Measurements from ENCODE around the gene ZFR.

Gene ZFR

GRCh38 chr5:32392039-32392438, 52.5 kb downstream of the ZFR start:
- H3K4me1 ChIP-seq (ENCODE audit: control insufficient read depth in 5 of 5, insufficient read depth in 5 of 5, low read length in 5 of 5), result peaks cover 0 to 29% (median 8%) of the 10 kb centered on the region in 5 donors
- peak overlapping the region; percentile 89 for H3K27ac ChIP-seq (ENCODE audit: low read depth, low read length)
- H3K4me3 ChIP-seq (ENCODE audit: low read depth in 1 of 5, low read length in 5 of 5), result no peak overlapping the region
- H3K9me3 ChIP-seq (ENCODE audit: control insufficient read depth in 5 of 5, low read length in 5 of 5), result no peaks in the 10 kb centered on the region
- no peak overlapping the region for H3K9ac ChIP-seq (ENCODE audit: low read length in 5 of 5)
- H3K27me3 ChIP-seq (ENCODE audit: control insufficient read depth in 5 of 5, insufficient read depth in 4 of 5, low read length in 5 of 5), result no peaks in the 10 kb centered on the region
- H3K36me3 ChIP-seq (ENCODE audit: control insufficient read depth in 5 of 5, insufficient read depth in 5 of 5, low read length in 5 of 5), result peaks cover 41 to 75% (median 70%) of the 10 kb centered on the region in 5 donors

GRCh38 chr5:32390819-32391591, 53.5 kb downstream of the ZFR start:
- Histone ChIP-seq H3K4me1 (ENCODE audit: control insufficient read depth in 5 of 5, insufficient read depth in 5 of 5, low read length in 5 of 5) (peaks cover 0 to 33% (median 8%) of the 10 kb centered on the region in 5 donors), H3K27me3 (ENCODE audit: control insufficient read depth in 5 of 5, insufficient read depth in 4 of 5, low read length in 5 of 5) (no peaks in the 10 kb centered on the region), H3K4me3 (ENCODE audit: low read depth in 1 of 5, low read length in 5 of 5) (no peak overlapping the region), H3K9ac (ENCODE audit: low read length in 5 of 5) (no peak overlapping the region), H3K36me3 (ENCODE audit: control insufficient read depth in 5 of 5, insufficient read depth in 5 of 5, low read length in 5 of 5) (peaks cover 39 to 65% (median 64%) of the 10 kb centered on the region in 5 donors), H3K9me3 (ENCODE audit: control insufficient read depth in 5 of 5, low read length in 5 of 5) (no peaks in the 10 kb centered on the region), H3K27ac (ENCODE audit: low read depth, low read length) (peak overlapping the region; percentile 89)

DNA sequence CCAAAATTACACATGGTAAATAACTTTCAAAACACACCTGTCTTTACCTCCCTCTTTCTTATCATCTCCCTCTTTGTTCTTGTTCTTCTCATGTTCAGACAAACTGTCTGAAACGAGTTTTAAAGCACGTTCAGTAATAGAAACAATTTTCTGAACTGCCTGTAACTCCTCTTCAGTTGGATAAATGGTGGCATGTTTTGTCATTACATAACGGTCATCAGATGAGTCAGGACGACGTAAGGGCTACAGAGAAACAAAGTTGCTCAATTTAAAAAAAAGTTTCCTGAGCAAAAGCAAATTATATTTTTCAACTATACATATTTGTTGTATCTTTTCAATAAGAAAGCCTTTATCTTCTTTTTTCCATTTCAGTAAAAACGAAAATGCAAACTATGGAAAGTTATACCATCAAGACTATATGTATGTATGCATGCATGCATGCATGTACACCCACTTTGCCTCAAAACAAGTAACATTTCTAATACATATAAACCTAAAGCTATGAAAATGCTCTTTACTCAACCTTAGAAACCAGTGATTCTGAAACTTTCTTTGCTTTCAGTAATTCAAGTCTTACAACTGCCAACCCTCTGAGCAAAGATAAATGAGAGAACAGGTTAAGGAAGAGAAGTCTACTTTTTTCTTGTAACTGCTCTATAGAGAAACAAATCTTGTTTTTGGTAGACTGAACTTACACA, 56.0 kb downstream of the ZFR start:
- H3K9me3 ChIP-seq (ENCODE audit: control insufficient read depth in 5 of 5, low read length in 5 of 5), result no peaks in the 10 kb centered on the region
- H3K9ac ChIP-seq (ENCODE audit: low read length in 5 of 5), result no peak overlapping the region
- peak overlapping the region; percentile 66 for H3K27ac ChIP-seq (ENCODE audit: low read depth, low read length)
- H3K36me3 ChIP-seq (ENCODE audit: control insufficient read depth in 5 of 5, insufficient read depth in 5 of 5, low read length in 5 of 5), result peaks cover 38 to 67% (median 57%) of the 10 kb centered on the region in 5 donors
- H3K27me3 ChIP-seq (ENCODE audit: control insufficient read depth in 5 of 5, insufficient read depth in 4 of 5, low read length in 5 of 5), result no peaks in the 10 kb centered on the region
- H3K4me3 ChIP-seq (ENCODE audit: low read depth in 1 of 5, low read length in 5 of 5), result no peak overlapping the region
- H3K4me1 ChIP-seq (ENCODE audit: control insufficient read depth in 5 of 5, insufficient read depth in 5 of 5, low read length in 5 of 5), result peaks cover 0 to 33% (median 8%) of the 10 kb centered on the region in 5 donors

DNA sequence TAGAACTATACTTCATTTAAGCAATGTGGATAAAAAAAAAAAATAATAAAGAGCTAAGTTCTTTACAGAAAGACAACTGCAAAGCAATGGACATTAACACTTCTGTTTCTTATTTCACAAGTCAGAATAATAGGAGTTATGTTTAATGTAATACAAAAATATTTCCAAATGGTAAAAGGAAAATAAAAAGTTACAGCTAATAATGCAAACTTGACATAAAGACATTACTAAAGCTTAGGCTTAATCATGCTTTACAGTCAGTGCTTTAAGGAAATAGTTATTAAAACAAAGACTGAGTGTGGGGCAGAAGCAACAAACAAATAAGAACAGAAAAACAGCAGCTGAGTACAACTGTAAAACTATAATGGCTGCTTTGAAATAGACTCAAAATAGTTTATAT, 56.7 kb downstream of the ZFR start:
- H3K9me3 ChIP-seq (ENCODE audit: control insufficient read depth in 5 of 5, low read length in 5 of 5), result no peaks in the 10 kb centered on the region
- H3K4me3 ChIP-seq (ENCODE audit: low read depth in 1 of 5, low read length in 5 of 5), result no peak overlapping the region
- H3K9ac ChIP-seq (ENCODE audit: low read length in 5 of 5), result no peak overlapping the region
- peaks cover 0 to 33% (median 8%) of the 10 kb centered on the region in 5 donors for H3K4me1 ChIP-seq (ENCODE audit: control insufficient read depth in 5 of 5, insufficient read depth in 5 of 5, low read length in 5 of 5)
- no peaks in the 10 kb centered on the region for H3K27me3 ChIP-seq (ENCODE audit: control insufficient read depth in 5 of 5, insufficient read depth in 4 of 5, low read length in 5 of 5)
- H3K27ac ChIP-seq (ENCODE audit: low read depth, low read length), result peak overlapping the region; percentile 66
- peaks cover 43 to 69% (median 60%) of the 10 kb centered on the region in 5 donors for H3K36me3 ChIP-seq (ENCODE audit: control insufficient read depth in 5 of 5, insufficient read depth in 5 of 5, low read length in 5 of 5)

DNA sequence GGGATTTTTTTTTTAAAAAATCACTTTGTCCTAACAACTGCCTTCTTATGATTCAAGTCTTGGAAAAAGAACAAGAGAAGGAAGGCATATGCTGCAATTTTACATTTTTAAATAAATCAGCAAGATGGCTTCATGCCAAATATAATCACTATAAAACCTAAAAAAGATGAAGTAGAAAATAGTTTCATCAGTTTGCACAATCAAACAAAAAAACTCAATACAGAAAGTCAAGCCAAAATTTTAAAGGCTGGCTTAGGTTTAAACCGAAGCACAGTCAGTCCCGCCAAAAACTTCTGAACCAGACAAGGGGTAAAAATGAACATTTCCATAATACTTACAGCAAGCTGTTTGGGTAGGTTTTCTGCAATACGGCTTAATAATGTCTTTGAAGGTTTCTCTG, 57.3 kb downstream of the ZFR start:
- H3K4me3 ChIP-seq (ENCODE audit: low read depth in 1 of 5, low read length in 5 of 5), result no peak overlapping the region
- peaks cover 0 to 32% (median 8%) of the 10 kb centered on the region in 5 donors for H3K4me1 ChIP-seq (ENCODE audit: control insufficient read depth in 5 of 5, insufficient read depth in 5 of 5, low read length in 5 of 5)
- no peaks in the 10 kb centered on the region for H3K27me3 ChIP-seq (ENCODE audit: control insufficient read depth in 5 of 5, insufficient read depth in 4 of 5, low read length in 5 of 5)
- peaks cover 44 to 71% (median 62%) of the 10 kb centered on the region in 5 donors for H3K36me3 ChIP-seq (ENCODE audit: control insufficient read depth in 5 of 5, insufficient read depth in 5 of 5, low read length in 5 of 5)
- H3K27ac ChIP-seq (ENCODE audit: low read depth, low read length), result peak overlapping the region; percentile 66
- H3K9ac ChIP-seq (ENCODE audit: low read length in 5 of 5), result no peak overlapping the region
- H3K9me3 ChIP-seq (ENCODE audit: control insufficient read depth in 5 of 5, low read length in 5 of 5), result no peaks in the 10 kb centered on the region

DNA sequence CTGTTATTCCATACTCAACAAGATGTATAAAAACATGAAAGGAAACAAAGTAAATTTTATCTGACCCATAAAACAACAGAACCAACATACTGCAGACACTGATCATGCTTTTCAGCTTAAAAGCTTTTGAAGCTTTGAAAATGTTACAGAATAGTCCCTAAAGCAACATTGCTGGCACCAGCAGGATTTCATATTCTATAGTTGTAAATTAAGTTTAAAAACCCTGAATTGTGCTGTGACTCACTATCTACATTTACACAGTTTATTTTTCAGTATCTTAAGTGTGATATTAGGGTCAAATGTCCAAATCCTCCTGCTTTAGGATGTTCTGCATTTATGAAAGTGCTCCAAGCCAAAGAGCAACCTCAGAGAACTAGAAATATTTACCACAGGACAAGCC, 59.9 kb downstream of the ZFR start:
- Histone ChIP-seq H3K27me3 (ENCODE audit: control insufficient read depth in 5 of 5, insufficient read depth in 4 of 5, low read length in 5 of 5) (no peaks in the 10 kb centered on the region), H3K9me3 (ENCODE audit: control insufficient read depth in 5 of 5, low read length in 5 of 5) (no peaks in the 10 kb centered on the region), H3K4me1 (ENCODE audit: control insufficient read depth in 5 of 5, insufficient read depth in 5 of 5, low read length in 5 of 5) (peaks cover 0 to 22% (median 0%) of the 10 kb centered on the region in 5 donors), H3K27ac (ENCODE audit: low read depth, low read length) (no peak overlapping the region), H3K4me3 (ENCODE audit: low read depth in 1 of 5, low read length in 5 of 5) (no peak overlapping the region), H3K36me3 (ENCODE audit: control insufficient read depth in 5 of 5, insufficient read depth in 5 of 5, low read length in 5 of 5) (peaks cover 41 to 63% (median 48%) of the 10 kb centered on the region in 5 donors), H3K9ac (ENCODE audit: low read length in 5 of 5) (no peak overlapping the region)

GRCh38 chr5:32383586-32383985, 61.0 kb downstream of the ZFR start:
- H3K9ac ChIP-seq (ENCODE audit: low read length in 5 of 5), result no peak overlapping the region
- no peak overlapping the region for H3K27ac ChIP-seq (ENCODE audit: low read depth, low read length)
- peaks cover 34 to 56% (median 40%) of the 10 kb centered on the region in 5 donors for H3K36me3 ChIP-seq (ENCODE audit: control insufficient read depth in 5 of 5, insufficient read depth in 5 of 5, low read length in 5 of 5)
- no peak overlapping the region for H3K4me3 ChIP-seq (ENCODE audit: low read depth in 1 of 5, low read length in 5 of 5)
- H3K27me3 ChIP-seq (ENCODE audit: control insufficient read depth in 5 of 5, insufficient read depth in 4 of 5, low read length in 5 of 5), result no peaks in the 10 kb centered on the region
- no peaks in the 10 kb centered on the region for H3K9me3 ChIP-seq (ENCODE audit: control insufficient read depth in 5 of 5, low read length in 5 of 5)
- peaks cover 0 to 22% (median 0%) of the 10 kb centered on the region in 5 donors for H3K4me1 ChIP-seq (ENCODE audit: control insufficient read depth in 5 of 5, insufficient read depth in 5 of 5, low read length in 5 of 5)

- Histone ChIP-seq H3K27me3 (ENCODE audit: control insufficient read depth in 5 of 5, insufficient read depth in 4 of 5, low read length in 5 of 5) (no peaks in the 10 kb centered on the region), H3K27ac (ENCODE audit: low read depth, low read length) (no peak overlapping the region), H3K36me3 (ENCODE audit: control insufficient read depth in 5 of 5, insufficient read depth in 5 of 5, low read length in 5 of 5) (peaks cover 31 to 52% (median 36%) of the 10 kb centered on the region in 5 donors), H3K4me3 (ENCODE audit: low read depth in 1 of 5, low read length in 5 of 5) (no peak overlapping the region), H3K4me1 (ENCODE audit: control insufficient read depth in 5 of 5, insufficient read depth in 5 of 5, low read length in 5 of 5) (peaks cover 0 to 19% (median 0%) of the 10 kb centered on the region in 5 donors), H3K9me3 (ENCODE audit: control insufficient read depth in 5 of 5, low read length in 5 of 5) (no peaks in the 10 kb centered on the region), H3K9ac (ENCODE audit: low read length in 5 of 5) (no peak overlapping the region)
Measured at GRCh38 chr5:32383065-32383464, 61.5 kb downstream of the ZFR start.

- H3K27me3 ChIP-seq (ENCODE audit: control insufficient read depth in 5 of 5, insufficient read depth in 4 of 5, low read length in 5 of 5), result no peaks in the 10 kb centered on the region
Measured at GRCh38 chr5:32379421-32379820, 65.1 kb downstream of the ZFR start.

GRCh38 chr5:32378966-32379365, 65.6 kb downstream of the ZFR start:
- H3K9ac ChIP-seq (ENCODE audit: low read length in 5 of 5), result no peak overlapping the region
- H3K27me3 ChIP-seq (ENCODE audit: control insufficient read depth in 5 of 5, insufficient read depth in 4 of 5, low read length in 5 of 5), result no peaks in the 10 kb centered on the region
- no peak overlapping the region for H3K4me3 ChIP-seq (ENCODE audit: low read depth in 1 of 5, low read length in 5 of 5)
- peak overlapping the region; percentile 11 for H3K27ac ChIP-seq (ENCODE audit: low read depth, low read length)
- peaks cover 13 to 48% (median 28%) of the 10 kb centered on the region in 5 donors for H3K36me3 ChIP-seq (ENCODE audit: control insufficient read depth in 5 of 5, insufficient read depth in 5 of 5, low read length in 5 of 5)
- H3K9me3 ChIP-seq (ENCODE audit: control insufficient read depth in 5 of 5, low read length in 5 of 5), result no peaks in the 10 kb centered on the region
- H3K4me1 ChIP-seq (ENCODE audit: control insufficient read depth in 5 of 5, insufficient read depth in 5 of 5, low read length in 5 of 5), result peaks cover 0 to 10% (median 0%) of the 10 kb centered on the region in 5 donors

More at GRCh38 chr5:32379421-32379820, 65.1 kb downstream of the ZFR start:
- H3K27ac ChIP-seq (ENCODE audit: low read depth, low read length), result peak overlapping the region; percentile 11
- H3K9me3 ChIP-seq (ENCODE audit: control insufficient read depth in 5 of 5, low read length in 5 of 5), result no peaks in the 10 kb centered on the region
- H3K4me3 ChIP-seq (ENCODE audit: low read depth in 1 of 5, low read length in 5 of 5), result no peak overlapping the region
- no peak overlapping the region for H3K9ac ChIP-seq (ENCODE audit: low read length in 5 of 5)
- peaks cover 17 to 49% (median 31%) of the 10 kb centered on the region in 5 donors for H3K36me3 ChIP-seq (ENCODE audit: control insufficient read depth in 5 of 5, insufficient read depth in 5 of 5, low read length in 5 of 5)
- H3K4me1 ChIP-seq (ENCODE audit: control insufficient read depth in 5 of 5, insufficient read depth in 5 of 5, low read length in 5 of 5), result peaks cover 0 to 10% (median 0%) of the 10 kb centered on the region in 5 donors
